Measurements from ENCODE around the gene PRRC2A. TPM values are rescaled to one million over a fixed set of nuclear protein-coding genes. Genes with fewer than 3 reads are reported as not detected.

Gene PRRC2A
- total RNA-seq, 1 experiment from 2014 or later, result 318 TPM

DNA sequence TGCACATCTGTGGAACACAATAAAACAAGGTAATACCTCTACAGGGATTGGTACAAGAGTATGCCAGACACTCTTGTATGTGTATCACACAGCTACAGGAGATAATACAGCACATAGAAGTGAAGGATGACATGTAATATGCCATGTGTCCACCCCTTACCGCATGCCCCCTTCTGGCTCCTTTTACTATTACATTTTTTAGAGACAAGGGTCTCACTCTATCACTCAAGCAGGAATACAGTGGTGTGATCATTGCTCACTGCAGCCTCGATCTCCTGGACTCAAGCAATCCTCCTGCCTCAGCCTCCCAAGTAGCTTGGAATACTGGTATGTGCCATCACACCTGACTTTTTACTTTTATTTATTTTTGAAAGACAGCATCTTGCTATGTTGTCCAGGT lies 23.5 kb upstream of the PRRC2A start:
- POLR2A ChIA-PET, result no interaction called here
- BruUV-seq (replicated peaks), result no TSS peak
- Histone ChIP-seq H3K27me3 (ENCODE audit: control insufficient read depth, insufficient read depth, low read length) (no peaks in the 10 kb centered on the region), H3K9me3 (ENCODE audit: control insufficient read depth, insufficient read depth, low read depth, low read length) (no peaks in the 10 kb centered on the region), H3K4me1 (ENCODE audit: control insufficient read depth, insufficient read depth, low read length) (0 out of 2 replicates have a peak, but pooled peaks cover 2% of the 10 kb centered on the region), H3K36me3 (ENCODE audit: control insufficient read depth, insufficient read depth, low read length) (no peaks in the 10 kb centered on the region), H3K4me3 (ENCODE audit: low read depth in 2 of 2, low read length in 2 of 2) (no peak overlapping the region), H3K27ac (ENCODE audit: low read length) (no peak overlapping the region)
- CTCF ChIA-PET, result interaction anchor here (1.9 to 3.8 kb wide), 3 partner anchors 16 to 50 kb away, joined by 11 to 37 read pairs (median 22); partner anchors contain the start of genes ATP6V1G2, LTB and NFKBIL1
- peak; percentile 64 for ATAC-seq
- in situ Hi-C loops (cut with HindIII; ENCODE audit: low pct_unique_long_range_greater_than_20kb, low sequenced_read_pairs) (no loop called here), intact Hi-C loops (cut with micrococcal nuclease; ENCODE audit: unreplicated experiment) (loop anchor here (1.0 to 5.0 kb wide), 3 partner anchors 16 to 105 kb away; no protein-coding TSS in a partner anchor)
- no peak for DNase-seq (ENCODE audit: low read depth, low spot score)
- TF ChIP-seq SIN3A (IDR thresholded peaks at IDR 0.05; ENCODE audit: borderline replicate concordance, insufficient read depth, low read depth, low read length) (no peak), CTCF (IDR thresholded peaks at IDR 0.05) (peak; percentile 74)

GRCh38 chr6:31607317-31607716 lies 13.2 kb upstream of the PRRC2A start:
- CTCF ChIA-PET, result interaction anchor here (0.6 to 0.7 kb wide), 2 partner anchors 33 to 113 kb away, joined by 5 to 11 read pairs; no protein-coding TSS in a partner anchor
- POLR2A ChIA-PET, result interaction anchor here (0.7 kb wide), 1 partner anchor 65 kb away, joined by 5 read pairs; no protein-coding TSS in a partner anchor

More at GRCh38 chr6:31607317-31607716, 13.2 kb upstream of the PRRC2A start:
- no TSS peak for BruUV-seq (replicated peaks)
- in situ Hi-C loops (cut with HindIII; ENCODE audit: low pct_unique_long_range_greater_than_20kb, low sequenced_read_pairs) (no loop called here), intact Hi-C loops (cut with micrococcal nuclease; ENCODE audit: unreplicated experiment) (no loop called here)
- Histone ChIP-seq H3K27me3 (ENCODE audit: control insufficient read depth, insufficient read depth, low read length) (no peaks in the 10 kb centered on the region), H3K27ac (ENCODE audit: low read length) (no peak overlapping the region), H3K4me3 (ENCODE audit: low read depth in 2 of 2, low read length in 2 of 2) (no peak overlapping the region), H3K9me3 (ENCODE audit: control insufficient read depth, insufficient read depth, low read depth, low read length) (no peaks in the 10 kb centered on the region), H3K36me3 (ENCODE audit: control insufficient read depth, insufficient read depth, low read length) (no peaks in the 10 kb centered on the region), H3K4me1 (ENCODE audit: control insufficient read depth, insufficient read depth, low read length) (no peaks in the 10 kb centered on the region)
- TF ChIP-seq SIN3A (IDR thresholded peaks at IDR 0.05; ENCODE audit: borderline replicate concordance, insufficient read depth, low read depth, low read length), result no peak
- TF ChIP-seq CTCF (IDR thresholded peaks at IDR 0.05), result no peak
- no peak for TF ChIP-seq REST (IDR thresholded peaks at IDR 0.05; ENCODE audit: insufficient read depth in 1 of 2, low read depth in 2 of 2, low read length in 1 of 2)
- no peak for TF ChIP-seq TCF7L2 (IDR thresholded peaks at IDR 0.05; ENCODE audit: low read depth, low read length)
- TF ChIP-seq POLR2AphosphoS5 (IDR thresholded peaks at IDR 0.05; ENCODE audit: low read depth, low read length), result no peak
- no peak for DNase-seq (ENCODE audit: low read depth, low spot score)
- ATAC-seq, result no peak

All from Panc1 (cell line).